ENCODE results near the gene THRA. TPM values are rescaled to one million over a fixed set of nuclear protein-coding genes. Genes with fewer than 3 reads are reported as not detected.

THRA gene
- total RNA-seq, 3 donors from 2014 or later (not counting 1 experiment from before 2014, with no cell fraction given), result 40.8 to 55.7 (median 42.3) TPM

GRCh38 chr17:40094874-40095273 is 32.1 kb downstream of the THRA start:
- DNase-seq, result no peak
- Mint-ChIP-seq H3K27ac (peak overlapping the region; percentile 94 to 96), H3K9me3 (no peaks in the 10 kb centered on the region), H3K4me3 (no peak overlapping the region), H3K27me3 (ENCODE audit: low read depth in 2 of 2) (no peaks in the 10 kb centered on the region), H3K4me1 (peaks cover 44 to 61% of the 10 kb centered on the region in 2 donors), H3K36me3 (peaks cover 3% of the 10 kb centered on the region)
- Histone ChIP-seq H3K9me3 (ENCODE audit: control insufficient read depth, insufficient read depth, low read length) (no peaks in the 10 kb centered on the region), H3K27me3 (ENCODE audit: control insufficient read depth, insufficient read depth, low read length) (no peaks in the 10 kb centered on the region), H3K4me1 (ENCODE audit: control insufficient read depth, insufficient read depth, low read length) (peaks cover 55% of the 10 kb centered on the region), H3K4me3 (ENCODE audit: low read length) (no peak overlapping the region), H3K27ac (ENCODE audit: low read length) (peak overlapping the region; percentile 90), H3K36me3 (ENCODE audit: control insufficient read depth, insufficient read depth, low read length) (peaks cover 27% of the 10 kb centered on the region)
- intact Hi-C loops (cut with micrococcal nuclease), result no loop called here
- WGBS (ENCODE audit: insufficient coverage), result 96% methylated on average over 14 of the region's 14 CpGs
- TF ChIP-seq CTCF (IDR thresholded peaks at IDR 0.05), result no peak
- no peak for ATAC-seq

- Histone ChIP-seq H3K36me3 (ENCODE audit: control insufficient read depth, insufficient read depth, low read length) (peaks cover 26% of the 10 kb centered on the region), H3K27me3 (ENCODE audit: control insufficient read depth, insufficient read depth, low read length) (no peaks in the 10 kb centered on the region), H3K27ac (ENCODE audit: low read length) (peak overlapping the region; percentile 90), H3K4me1 (ENCODE audit: control insufficient read depth, insufficient read depth, low read length) (peaks cover 61% of the 10 kb centered on the region), H3K4me3 (ENCODE audit: low read length) (no peak overlapping the region), H3K9me3 (ENCODE audit: control insufficient read depth, insufficient read depth, low read length) (no peaks in the 10 kb centered on the region)
- TF ChIP-seq CTCF (IDR thresholded peaks at IDR 0.05), result no peak
- intact Hi-C loops (cut with micrococcal nuclease), result no loop called here
- no peak for ATAC-seq
- H3K9me3 Mint-ChIP-seq, result no peaks in the 10 kb centered on the region
- no peaks in the 10 kb centered on the region for H3K27me3 Mint-ChIP-seq (ENCODE audit: low read depth in 2 of 2)
- peak overlapping the region; percentile 94 to 96 for H3K27ac Mint-ChIP-seq
- peak in 1 of 2 donors; percentile 41 for DNase-seq
- H3K36me3 Mint-ChIP-seq, result no peaks in the 10 kb centered on the region
- peak overlapping the region; percentile 88 for H3K4me3 Mint-ChIP-seq
- peaks cover 50 to 67% of the 10 kb centered on the region in 2 donors for H3K4me1 Mint-ChIP-seq
- 62% methylated on average over 17 of the region's 17 CpGs for WGBS (ENCODE audit: insufficient coverage)
Observed at GRCh38 chr17:40095351-40095943, 32.7 kb downstream of the THRA start.

- Histone ChIP-seq H3K4me3 (ENCODE audit: low read length) (peak overlapping the region; percentile 20), H3K27ac (ENCODE audit: low read length) (peak overlapping the region; percentile 90), H3K4me1 (ENCODE audit: control insufficient read depth, insufficient read depth, low read length) (peaks cover 68% of the 10 kb centered on the region), H3K36me3 (ENCODE audit: control insufficient read depth, insufficient read depth, low read length) (peaks cover 26% of the 10 kb centered on the region), H3K9me3 (ENCODE audit: control insufficient read depth, insufficient read depth, low read length) (no peaks in the 10 kb centered on the region), H3K27me3 (ENCODE audit: control insufficient read depth, insufficient read depth, low read length) (no peaks in the 10 kb centered on the region)
- peak; percentile 65 to 85 (median 77) for ATAC-seq
- H3K27ac Mint-ChIP-seq, result peak overlapping the region; percentile 94 to 96
- intact Hi-C loops (cut with micrococcal nuclease), result loop anchor here (1.0 kb wide), 4 partner anchors 12 to 123 kb away; partner anchors contain the start of genes CASC3 and WIPF2
- no peaks in the 10 kb centered on the region for H3K27me3 Mint-ChIP-seq (ENCODE audit: low read depth in 2 of 2)
- H3K9me3 Mint-ChIP-seq, result no peaks in the 10 kb centered on the region
- peaks cover 56 to 74% of the 10 kb centered on the region in 2 donors for H3K4me1 Mint-ChIP-seq
- no peaks in the 10 kb centered on the region for H3K36me3 Mint-ChIP-seq
- DNase-seq, result peak; percentile 72 to 97
- 21% methylated on average over 20 of the region's 23 CpGs for WGBS (ENCODE audit: insufficient coverage)
- no peak for TF ChIP-seq CTCF (IDR thresholded peaks at IDR 0.05)
- peak overlapping the region; percentile 88 for H3K4me3 Mint-ChIP-seq
Observed at GRCh38 chr17:40095944-40096791, 33.4 kb downstream of the THRA start.
